Stimulated activated CD8-positive, alpha-beta memory T cell treated with anti-CD3 and anti-CD28 coated beads, Interleukin-4, amount 100 ng/mL, for 24 hours (primary cell): Measurements from ENCODE around the gene FOXRED1.

ENCODE experiments used
- DNase-seq: peaks from one replicate; pipeline ENCODE4 v3.0.0-alpha.2; 2020; ENCODE audit warnings: low read depth

FOXRED1 gene

GRCh38 chr11:126311401-126312291 is 42.7 kb downstream of the FOXRED1 start:
- no peak for DNase-seq

- DNase-seq: no peak
Observed at GRCh38 chr11:126312961-126313360, 44.0 kb downstream of the FOXRED1 start.

GRCh38 chr11:126313826-126314225 is 44.9 kb downstream of the FOXRED1 start:
- DNase-seq: no peak

- DNase-seq: no peak
Observed at GRCh38 chr11:126317432-126317755, 48.4 kb downstream of the FOXRED1 start.

GRCh38 chr11:126317756-126318573 is 49.0 kb downstream of the FOXRED1 start:
- DNase-seq: no peak

- no peak for DNase-seq
Observed at GRCh38 chr11:126318574-126319373, 49.8 kb downstream of the FOXRED1 start.

GRCh38 chr11:126319374-126319740 is 50.4 kb downstream of the FOXRED1 start:
- DNase-seq: no peak

GRCh38 chr11:126322996-126323395 is 54.0 kb downstream of the FOXRED1 start:
- DNase-seq: no peak

GRCh38 chr11:126327281-126328000 is 58.5 kb downstream of the FOXRED1 start:
- DNase-seq: no peak
